Fibroblast of skin of left quadriceps (primary cell): ENCODE data around the gene RILPL2.
A peak's percentile ranks its signal among the peaks of the same experiment; 100 is the strongest.
"Not testable (repeated sequence)": the region's sequence is repeated elsewhere in the genome, so short reads cannot be mapped to it uniquely, and the experiment has no call there.

Experiments used
- DNase-seq, 2 experiments: peaks; one replicate each; pipeline ENCODE4 v3.0.0-alpha.2; 2013; ENCODE audit warnings: low read depth in 2 of 2

The RILPL2 gene

DNA sequence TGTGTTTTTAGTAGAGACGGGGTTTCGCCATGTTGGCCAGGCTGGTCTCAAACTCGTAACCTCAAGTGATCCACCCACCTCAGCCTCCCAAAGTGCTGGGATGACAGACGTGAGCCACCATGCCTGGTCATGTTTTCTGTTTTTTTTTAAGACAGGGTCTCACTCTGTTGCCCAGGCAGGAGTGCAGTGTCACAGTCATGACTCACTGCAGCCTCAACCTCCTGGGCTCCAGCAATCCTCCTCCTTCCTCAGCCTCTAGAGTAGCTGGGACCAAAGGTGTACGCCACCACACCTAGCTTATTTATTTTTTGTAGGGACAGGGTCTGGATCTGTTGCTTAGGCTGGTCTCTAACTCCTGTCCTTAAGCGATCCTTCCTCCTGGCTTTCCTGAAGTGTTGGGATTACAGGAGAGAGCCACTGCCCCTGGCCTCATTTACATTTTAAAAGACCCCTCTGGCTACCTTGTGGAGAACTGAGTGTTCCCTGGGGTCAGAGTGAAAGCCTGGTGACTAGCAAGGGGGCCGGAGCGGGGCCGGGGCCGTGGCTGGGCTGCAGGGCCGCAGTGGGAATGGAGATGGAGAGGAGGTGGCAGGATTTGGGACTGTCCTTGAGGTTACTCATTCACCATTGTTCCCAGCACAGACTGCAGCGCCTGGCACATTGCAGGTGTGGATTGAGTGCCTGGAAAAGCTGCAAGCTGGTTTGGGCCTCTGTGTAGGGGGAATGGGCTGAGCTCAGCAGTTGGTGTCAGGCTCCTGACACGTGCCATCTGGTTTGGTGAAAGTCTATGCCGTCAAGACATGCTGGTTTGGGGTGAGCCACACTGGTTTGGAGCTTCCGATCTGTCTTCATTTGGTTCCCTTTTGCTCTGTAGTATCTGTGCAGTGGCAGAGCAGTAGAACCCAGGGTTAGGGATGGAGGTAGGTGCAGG, 34.5 kb downstream of the RILPL2 start:
- DNase-seq, result no peak

GRCh38 chr12:123399255-123399617, 37.2 kb downstream of the RILPL2 start:
- no peak for DNase-seq

DNA sequence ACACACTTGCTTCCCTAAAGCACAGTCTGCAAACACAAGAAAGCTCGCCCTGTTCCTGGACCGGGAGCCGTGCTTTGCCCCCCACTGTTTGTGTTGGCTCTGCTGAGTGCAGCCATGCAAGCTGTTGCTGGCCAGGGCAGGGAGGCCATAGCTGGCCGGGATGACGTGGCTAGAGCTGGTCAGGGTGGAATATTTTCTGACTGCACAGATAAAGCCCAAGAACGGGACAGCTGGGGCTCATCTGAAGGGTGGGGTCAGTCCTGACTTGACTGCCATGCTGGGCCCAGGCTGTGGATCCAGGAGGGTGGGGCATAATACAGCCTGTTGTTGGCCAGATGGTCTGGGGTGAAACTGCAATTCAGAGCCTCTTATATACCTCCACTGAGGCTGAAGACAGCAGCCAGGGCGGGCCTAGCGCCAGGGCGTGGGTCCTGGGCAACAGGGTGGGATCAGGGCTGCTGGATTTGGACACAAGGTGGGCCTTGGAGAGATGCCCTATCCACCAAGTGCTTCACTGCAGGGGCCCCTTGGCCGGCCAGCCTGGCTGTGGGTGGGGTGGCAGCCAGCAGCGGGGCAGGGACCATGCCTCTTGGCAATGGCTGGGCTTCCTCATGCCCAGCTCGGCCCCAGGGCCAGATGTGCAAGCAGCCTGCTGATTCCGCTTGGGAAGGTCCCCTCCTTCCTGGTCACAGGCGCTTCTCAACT, 37.8 kb downstream of the RILPL2 start:
- DNase-seq, result no peak

- no peak for DNase-seq
These were observed 38.3 kb downstream of the RILPL2 start for GRCh38 chr12:123398177-123398549.

- DNase-seq, result no peak
These were observed 39.1 kb downstream of the RILPL2 start for GRCh38 chr12:123397400-123397799.

DNA sequence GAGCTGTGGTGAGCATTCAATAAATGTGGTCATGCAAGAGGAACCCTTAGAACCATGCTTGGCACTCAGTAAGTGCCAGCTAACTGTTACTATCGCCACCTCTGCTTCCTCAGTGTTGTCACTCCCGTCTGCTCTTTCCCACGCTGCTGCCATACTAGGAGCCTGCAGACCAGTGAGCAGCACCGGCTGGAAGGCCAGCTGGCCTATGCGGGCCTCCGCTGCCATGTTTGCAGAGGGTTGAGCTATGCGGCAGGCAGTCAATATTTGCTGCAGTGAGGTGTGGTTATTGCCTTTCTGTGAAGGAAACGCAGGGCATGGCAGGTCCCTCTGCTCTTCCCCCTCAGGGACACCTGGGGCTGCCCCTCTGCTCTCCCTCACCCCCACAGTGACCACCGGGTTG, 39.5 kb downstream of the RILPL2 start:
- no peak for DNase-seq

DNA sequence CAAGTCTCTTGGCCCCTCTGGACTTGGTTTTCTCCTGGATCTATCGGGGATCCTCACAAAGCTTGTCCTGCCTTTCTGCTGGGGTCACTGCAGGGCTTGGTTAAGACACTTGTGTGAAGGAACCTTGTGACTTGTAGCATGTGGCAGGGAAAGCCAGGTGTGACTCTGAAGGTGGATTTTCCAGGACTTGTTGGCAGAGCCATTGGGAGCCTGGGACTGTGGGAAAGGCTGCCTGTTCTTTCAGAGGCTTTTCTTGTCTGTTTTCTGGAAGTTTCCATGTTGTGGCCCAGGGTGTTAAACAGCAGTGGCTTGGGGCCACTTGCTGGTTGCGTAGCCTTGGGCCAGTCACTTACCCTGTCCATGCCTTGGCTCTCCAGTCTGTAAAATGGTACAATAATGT, 39.9 kb downstream of the RILPL2 start:
- DNase-seq, result no peak

DNA sequence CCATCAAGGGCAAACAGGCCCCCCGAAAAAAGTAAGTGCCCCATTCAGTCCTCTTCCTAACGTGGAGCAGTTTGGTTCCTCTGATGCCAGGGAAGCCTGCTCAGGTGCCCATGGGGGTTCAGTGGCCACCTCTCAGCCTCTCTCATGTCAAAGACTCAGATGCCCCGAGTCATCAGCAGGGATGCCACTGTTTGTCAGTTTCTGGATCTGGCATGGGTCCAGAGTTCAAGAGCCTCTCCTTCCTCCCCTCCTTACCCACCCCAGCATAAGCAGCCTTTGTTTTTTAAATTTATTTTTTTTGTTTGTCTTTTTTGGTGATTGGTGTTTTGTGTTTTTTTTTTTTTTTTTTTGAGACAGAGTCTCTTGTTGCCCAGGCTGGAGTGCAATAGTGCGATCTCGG, 41.2 kb downstream of the RILPL2 start:
- no peak for DNase-seq

DNA sequence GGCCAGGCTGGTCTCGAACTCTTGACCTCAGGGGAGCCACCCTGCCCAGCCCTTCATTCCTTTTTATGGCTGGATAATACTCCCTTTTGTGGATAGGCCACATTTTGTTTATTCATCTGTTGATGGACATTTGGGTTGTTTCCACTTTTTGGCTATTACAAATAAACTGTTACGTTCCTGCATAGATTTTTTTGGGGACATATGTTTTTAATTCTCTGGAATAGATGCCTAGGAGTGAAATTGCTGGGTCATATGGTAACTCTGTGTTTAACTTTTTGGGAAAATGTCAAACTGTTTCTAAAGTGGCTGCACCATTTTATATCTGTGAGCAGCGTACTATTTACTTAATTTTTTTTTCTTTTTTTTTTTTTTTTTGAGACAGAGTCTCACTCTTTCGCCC, 42.7 kb downstream of the RILPL2 start:
- peak in 1 of 2 experiments; percentile 24 for DNase-seq

DNA sequence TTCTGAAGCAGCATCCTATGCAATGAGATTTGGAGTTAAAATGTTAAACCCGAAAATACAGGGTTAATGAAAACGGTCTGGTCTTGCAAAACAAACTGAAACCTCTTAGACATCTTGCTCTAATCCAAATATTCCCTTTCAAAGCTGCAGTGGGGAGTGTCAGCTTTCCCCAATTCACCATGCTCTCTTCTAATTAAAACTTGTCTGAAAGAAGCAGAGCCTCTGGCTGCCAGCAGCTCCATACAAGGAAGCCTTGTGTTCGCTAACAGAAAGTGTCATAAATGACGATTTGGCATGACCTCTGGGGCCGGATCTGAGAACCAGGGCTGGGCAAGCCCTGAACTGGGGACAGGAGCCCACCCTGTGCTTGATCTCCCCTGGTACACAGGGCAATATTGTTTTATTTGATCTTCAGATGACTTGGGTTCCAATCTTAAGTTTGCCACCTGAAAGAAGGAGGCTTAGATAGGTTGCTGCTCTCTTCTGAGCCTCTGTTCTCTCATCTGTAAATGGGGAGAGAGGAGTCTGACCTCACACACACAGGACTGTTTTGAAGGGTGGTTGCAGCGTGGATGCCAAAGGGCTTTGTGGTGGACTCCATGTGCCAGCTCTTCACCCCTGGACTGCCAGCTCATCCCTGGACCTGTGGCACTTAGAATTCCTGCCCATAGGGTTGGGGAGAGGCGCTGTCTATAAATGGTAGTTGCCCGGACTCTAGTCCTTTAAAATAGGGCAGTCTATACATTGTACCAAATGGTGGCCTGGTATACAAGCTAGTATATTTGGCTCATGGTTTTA, 44.7 kb downstream of the RILPL2 start:
- DNase-seq, result no peak

DNA sequence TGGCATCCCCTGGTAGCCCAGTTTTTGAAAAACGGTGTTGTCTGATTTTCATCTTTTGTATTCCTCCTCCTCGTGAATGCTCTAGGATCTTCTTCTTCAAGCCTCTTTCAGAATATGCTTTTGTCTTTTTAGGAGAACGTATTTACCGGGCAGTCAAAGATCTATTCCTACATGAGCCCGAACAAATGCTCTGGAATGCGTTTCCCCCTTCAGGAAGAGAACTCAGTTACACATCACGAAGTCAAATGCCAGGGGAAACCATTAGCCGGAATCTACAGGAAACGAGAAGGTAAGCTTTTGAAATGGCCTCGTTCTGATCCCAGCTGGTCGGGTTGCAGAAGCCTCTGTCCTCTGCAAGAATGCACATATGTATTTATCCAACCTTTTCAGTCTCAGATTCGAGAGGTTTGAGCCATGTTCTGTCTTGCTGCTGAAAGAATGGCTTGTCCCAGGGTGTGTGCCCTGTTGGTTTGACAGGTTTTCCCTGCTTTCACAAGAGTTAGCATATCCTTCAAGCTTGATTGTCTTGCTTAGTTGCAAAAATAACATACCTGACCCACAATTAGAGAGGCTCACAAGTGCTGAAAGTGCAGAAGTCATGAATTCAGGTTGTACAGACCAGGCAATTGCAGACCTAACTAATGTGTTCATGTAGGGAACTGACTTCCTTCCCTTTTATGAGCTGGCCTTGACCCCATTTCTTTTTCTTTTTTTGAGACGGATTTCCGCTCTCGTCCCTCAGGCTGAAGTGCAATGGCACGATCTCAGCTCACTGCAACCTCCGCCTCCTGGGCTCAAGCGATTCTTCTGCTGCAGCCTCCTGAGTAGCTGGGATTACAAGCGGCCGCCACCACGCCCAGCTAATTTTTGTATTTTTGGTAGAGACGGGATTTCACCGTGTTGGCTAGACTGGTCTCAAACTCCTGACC, 45.7 kb downstream of the RILPL2 start:
- DNase-seq, result no peak

- no peak for DNase-seq
These were observed 46.7 kb downstream of the RILPL2 start for GRCh38 chr12:123389560-123390351.

GRCh38 chr12:123388951-123389559, 47.4 kb downstream of the RILPL2 start:
- DNase-seq, result no peak

DNA sequence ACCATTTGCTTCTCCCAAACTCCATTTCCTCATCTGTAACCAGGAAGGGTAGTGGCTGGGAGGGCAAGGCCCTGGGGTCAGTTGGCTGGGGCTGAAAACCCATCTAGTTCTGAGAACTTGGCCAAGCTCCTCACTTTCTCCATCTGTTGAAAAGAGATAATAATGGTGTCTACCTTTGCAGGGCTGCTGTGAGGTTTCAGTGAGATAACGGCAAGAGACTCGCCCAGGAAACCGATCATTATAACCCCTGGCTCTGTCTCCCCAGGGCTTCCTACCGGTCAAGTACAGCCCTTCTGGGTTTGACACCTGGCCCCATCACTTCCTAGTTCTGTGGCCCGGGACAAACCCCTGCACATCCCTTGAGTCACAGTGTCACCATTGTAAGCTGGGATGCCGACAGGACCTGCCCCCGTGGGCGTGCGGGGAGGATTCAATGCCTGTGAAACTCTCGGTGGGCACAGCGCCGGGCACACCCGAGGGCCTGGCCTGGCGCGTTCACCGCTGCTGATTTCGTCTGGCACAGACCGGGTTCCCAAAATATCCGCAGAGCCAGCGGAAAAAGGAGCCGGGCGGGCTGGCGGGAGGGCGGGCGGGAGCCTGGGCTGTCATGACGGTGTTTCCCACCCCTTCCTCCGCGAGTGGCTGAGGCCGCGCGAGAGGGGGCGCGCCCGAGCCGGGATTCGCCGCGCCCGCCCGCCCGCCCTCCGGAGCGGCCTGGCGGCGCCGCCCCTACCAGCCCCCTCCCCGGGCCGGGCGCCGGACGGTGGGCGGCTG, 48.1 kb downstream of the RILPL2 start:
- DNase-seq, result peak in 1 of 2 experiments; percentile 37

DNA sequence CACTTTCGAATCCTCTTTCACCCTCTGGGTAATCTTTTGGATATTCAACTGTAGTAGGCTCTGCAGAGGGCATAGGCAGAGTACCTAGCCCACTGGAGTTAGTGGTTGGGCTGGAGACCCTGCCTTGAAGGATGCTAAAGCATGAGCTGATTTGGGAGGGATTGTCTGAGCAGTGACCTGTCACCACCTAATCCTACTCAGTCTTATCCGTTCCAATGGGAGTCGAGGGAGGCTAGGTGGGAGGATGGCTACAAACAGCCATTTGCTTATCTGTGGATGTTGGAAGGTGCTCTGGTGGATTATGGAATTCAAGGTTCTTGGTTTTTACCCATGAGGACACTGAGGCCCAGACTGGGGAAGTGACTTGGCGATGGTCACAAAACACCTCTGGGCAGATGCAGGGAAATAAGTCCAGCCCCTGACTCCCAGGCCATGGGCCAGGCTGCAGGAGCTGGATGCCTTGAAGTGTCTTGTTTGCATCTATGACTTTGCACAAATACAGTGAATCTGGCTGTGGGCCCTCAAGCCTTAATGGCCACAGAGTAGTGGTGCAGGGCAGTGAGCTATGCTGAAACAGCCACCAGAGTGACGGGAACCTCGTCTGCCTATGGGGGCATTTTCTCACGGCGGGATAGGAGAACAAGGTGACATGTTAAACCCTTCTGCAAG, 48.8 kb downstream of the RILPL2 start:
- DNase-seq, result no peak

DNA sequence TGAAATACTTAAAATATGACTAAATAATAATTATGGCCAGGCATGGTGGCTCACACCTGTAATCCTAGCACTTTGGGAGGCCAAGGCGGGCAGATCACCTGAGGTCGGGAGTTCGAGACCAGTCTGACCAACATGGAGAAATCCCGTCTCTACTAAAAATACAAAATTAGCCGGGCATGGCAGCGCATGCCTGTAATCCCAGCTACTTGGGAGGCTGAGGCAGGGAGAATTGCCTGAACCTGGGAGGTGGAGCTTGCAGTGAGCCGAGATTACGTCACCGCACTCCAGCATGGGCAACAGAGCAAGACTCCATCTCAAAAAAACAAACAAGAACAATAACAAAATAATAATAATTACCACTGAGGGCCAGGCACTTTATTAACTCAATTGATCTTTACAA, 50.9 kb downstream of the RILPL2 start:
- DNase-seq, result not testable (repeated sequence)

GRCh38 chr12:123384994-123385376, 51.5 kb downstream of the RILPL2 start:
- DNase-seq, result peak; percentile 50 to 55

DNA sequence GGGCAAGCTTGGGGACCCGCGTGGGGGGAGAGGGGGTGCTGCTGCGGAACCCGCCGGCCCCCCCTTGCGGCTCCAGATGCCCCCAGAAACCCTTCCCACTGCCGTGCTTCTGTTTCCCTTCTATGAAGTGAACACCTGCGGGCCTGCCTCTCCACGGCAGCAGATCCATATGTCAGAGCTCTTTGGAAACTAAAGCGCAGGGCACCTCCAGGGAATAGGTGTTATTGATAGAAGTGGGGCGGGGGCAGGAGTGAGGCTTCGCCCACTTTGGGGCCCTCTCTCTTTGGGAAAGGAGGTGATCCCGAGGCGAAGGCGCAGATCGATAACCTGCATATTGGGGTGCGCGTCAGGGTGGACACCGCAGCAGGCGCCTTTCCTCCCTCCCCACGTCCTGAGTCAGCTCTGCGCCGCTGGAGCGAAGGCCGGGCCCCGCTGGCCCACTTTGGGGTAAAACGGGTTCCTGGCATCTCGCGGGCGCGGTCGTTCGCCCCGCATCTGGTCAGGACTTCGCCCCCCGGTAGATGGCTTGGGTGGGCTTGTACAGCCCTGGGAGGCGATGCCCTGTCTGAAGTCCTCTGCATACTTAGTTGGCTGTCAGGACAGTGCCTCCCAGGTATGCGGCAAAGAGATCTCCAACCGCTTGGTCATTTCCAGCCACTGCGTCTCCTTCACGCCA, 52.0 kb downstream of the RILPL2 start:
- DNase-seq, result no peak
